ENCODE data around the gene PRSS8. TPM values are rescaled to one million over a fixed set of nuclear protein-coding genes. Genes with fewer than 3 reads are reported as not detected.

PRSS8 gene
- total RNA-seq, 1 donor from 2014 or later: 75.4 TPM

GRCh38 chr16:31093132-31093703 lies 42.3 kb downstream of the PRSS8 start:
- intact Hi-C loops (cut with DNase I): no loop called here
- no peak for DNase-seq
- peak overlapping the region; percentile 93 for H3K4me3 ChIP-seq
- no peaks in the 10 kb centered on the region for H3K27me3 ChIP-seq (ENCODE audit: low read depth)
- H3K4me1 ChIP-seq: peaks cover 25% of the 10 kb centered on the region
- no peak for ATAC-seq
- H3K27ac ChIP-seq: no peak overlapping the region
- H3K9me3 ChIP-seq: no peaks in the 10 kb centered on the region
- H3K36me3 ChIP-seq: peaks cover 30% of the 10 kb centered on the region
- TF ChIP-seq CTCF (IDR thresholded peaks at IDR 0.05): no peak

GRCh38 chr16:31092330-31092729 lies 43.2 kb downstream of the PRSS8 start:
- H3K36me3 ChIP-seq: peaks cover 31% of the 10 kb centered on the region
- ATAC-seq: no peak
- peaks cover 25% of the 10 kb centered on the region for H3K4me1 ChIP-seq
- DNase-seq: no peak
- no peak overlapping the region for H3K4me3 ChIP-seq
- H3K9me3 ChIP-seq: no peaks in the 10 kb centered on the region
- intact Hi-C loops (cut with DNase I): no loop called here
- H3K27ac ChIP-seq: no peak overlapping the region
- no peak for TF ChIP-seq CTCF (IDR thresholded peaks at IDR 0.05)
- H3K27me3 ChIP-seq (ENCODE audit: low read depth): no peaks in the 10 kb centered on the region

GRCh38 chr16:31090540-31090939 lies 45.0 kb downstream of the PRSS8 start:
- peaks cover 36% of the 10 kb centered on the region for H3K36me3 ChIP-seq
- no peak for DNase-seq
- no peaks in the 10 kb centered on the region for H3K27me3 ChIP-seq (ENCODE audit: low read depth)
- no peak for TF ChIP-seq CTCF (IDR thresholded peaks at IDR 0.05)
- intact Hi-C loops (cut with DNase I): no loop called here
- H3K27ac ChIP-seq: no peak overlapping the region
- no peak overlapping the region for H3K4me3 ChIP-seq
- no peak for ATAC-seq
- no peaks in the 10 kb centered on the region for H3K9me3 ChIP-seq
- H3K4me1 ChIP-seq: peaks cover 18% of the 10 kb centered on the region

- DNase-seq: no peak
- Histone ChIP-seq H3K27me3 (ENCODE audit: low read depth) (no peaks in the 10 kb centered on the region), H3K9me3 (no peaks in the 10 kb centered on the region), H3K27ac (no peak overlapping the region), H3K36me3 (peaks cover 49% of the 10 kb centered on the region), H3K4me1 (peaks cover 11% of the 10 kb centered on the region), H3K4me3 (no peak overlapping the region)
- no peak for ATAC-seq
- intact Hi-C loops (cut with DNase I): no loop called here
- no peak for TF ChIP-seq CTCF (IDR thresholded peaks at IDR 0.05)
These were observed 46.3 kb downstream of the PRSS8 start for GRCh38 chr16:31089199-31089598.

GRCh38 chr16:31088459-31089183 lies 46.9 kb downstream of the PRSS8 start, which contains the start of gene PRSS53:
Gene PRSS53 (minus strand): TSS chr16:31088943. CDS start chr16:31088809, 134 bp downstream.
- peaks cover 55% of the 10 kb centered on the region for H3K36me3 ChIP-seq
- H3K9me3 ChIP-seq: no peaks in the 10 kb centered on the region
- DNase-seq (no peak), ATAC-seq (no peak)
- H3K27ac ChIP-seq: no peak within 1 kb of the TSS
- peaks cover 7% of the 10 kb centered on the region for H3K4me1 ChIP-seq
- H3K4me3 ChIP-seq: no peak within 1 kb of the TSS
- intact Hi-C loops (cut with DNase I): no loop called here
- no peak for TF ChIP-seq CTCF (IDR thresholded peaks at IDR 0.05)
- no peaks in the 10 kb centered on the region for H3K27me3 ChIP-seq (ENCODE audit: low read depth)

All from lower lobe of right lung (tissue), 2 donors.